GM23248 (cell line): ENCODE results near the gene SAMD1. TPM values are rescaled to one million over a fixed set of nuclear protein-coding genes. Genes with fewer than 3 reads are reported as not detected.

ENCODE experiments used
- DNase-seq: peaks from one replicate; pipeline ENCODE4 v3.0.0-alpha.2; 2015
- H2AFZ ChIP-seq: fragments of 200-600 bp; sonication (generic); 2 replicates; pipeline ENCODE4 v1.6.1; 2016; ENCODE audit warnings: antibody characterized with exemption
- H3F3A ChIP-seq: fragments of 200-600 bp; sonication (generic); 2 replicates; pipeline ENCODE4 v1.6.1; 2016; ENCODE audit warnings: mild to moderate bottlenecking, antibody characterized with exemption, mixed run types; ENCODE audit not compliant: insufficient read depth
- H3K27ac ChIP-seq: fragments of 200-600 bp; sonication (generic); 2 replicates; pipeline ENCODE4 v1.5.1; 2016; ENCODE audit warnings: mild to moderate bottlenecking
- H3K27me3 ChIP-seq: fragments of 200-600 bp; sonication (generic); replicated peaks from 2 replicates; pipeline ENCODE4 v1.6.1; 2016; ENCODE audit warnings: mild to moderate bottlenecking; ENCODE audit not compliant: insufficient read depth
- H3K36me3 ChIP-seq: fragments of 200-600 bp; sonication (generic); 2 replicates; pipeline ENCODE4 v1.6.1; 2016; ENCODE audit warnings: low read depth, mild to moderate bottlenecking
- H3K4me1 ChIP-seq: fragments of 200-600 bp; sonication (generic); 2 replicates; pipeline ENCODE4 v1.6.1; 2016; ENCODE audit warnings: mild to moderate bottlenecking; ENCODE audit not compliant: insufficient read depth
- H3K4me2 ChIP-seq: fragments of 200-600 bp; sonication (generic); one replicate; pipeline ENCODE4 v1.6.1; 2016; ENCODE audit warnings: mild to moderate bottlenecking; ENCODE audit not compliant: unreplicated experiment
- H3K4me3 ChIP-seq: fragments of 200-600 bp; sonication (generic); 2 replicates; pipeline ENCODE4 v1.5.1; 2016; ENCODE audit warnings: mild to moderate bottlenecking
- H3K79me2 ChIP-seq: fragments of 200-600 bp; sonication (generic); 2 replicates; pipeline ENCODE4 v1.6.1; 2016; ENCODE audit warnings: mild to moderate bottlenecking; ENCODE audit not compliant: insufficient read depth
- H3K9ac ChIP-seq: fragments of 200-600 bp; sonication (generic); 2 replicates; pipeline ENCODE4 v1.6.1; 2016; ENCODE audit warnings: mild to moderate bottlenecking
- H3K9me2 ChIP-seq: fragments of 200-600 bp; sonication (generic); 2 replicates; pipeline ENCODE4 v1.6.1; 2016; ENCODE audit warnings: mixed run types, mild to moderate bottlenecking, moderate library complexity; ENCODE audit not compliant: insufficient read depth
- H3K9me3 ChIP-seq: fragments of 200-600 bp; sonication (generic); one replicate; pipeline ENCODE4 v1.6.1; 2017; ENCODE audit warnings: low read depth
- H4K20me1 ChIP-seq: fragments of 200-600 bp; sonication (generic); 2 replicates; pipeline ENCODE4 v1.6.0; 2016; ENCODE audit not compliant: insufficient read depth
- EZH2 ChIP-seq: fragments of 200-600 bp; sonication (generic); IDR thresholded peaks from 2 replicates; pipeline ENCODE4 v1.6.1; 2018; ENCODE audit warnings: antibody characterized with exemption, mild to moderate bottlenecking; ENCODE audit not compliant: insufficient read depth, poor library complexity, severe bottlenecking
- EZH2phosphoT487 ChIP-seq: fragments of 200-600 bp; sonication (generic); IDR thresholded peaks from 2 replicates; pipeline ENCODE4 v1.6.1; 2018; ENCODE audit warnings: antibody characterized with exemption, moderate library complexity, mild to moderate bottlenecking, low read depth; ENCODE audit not compliant: insufficient read depth
- WGBS, 2 experiments: methylation state at CpG; one replicate each; pipeline ENCODE4 v1.1.6; 2015 to 2017; ENCODE audit warnings: low lambda C conversion rate in 2 of 2, low coverage in 1 of 2; ENCODE audit errors: missing lambda C conversion rate in 2 of 2; 5-methylcytosine and 5-hydroxymethylcytosine counted together
- in situ Hi-C: fragments of 300-500 bp; cut with MboI; formaldehyde crosslinking; loops from 2 replicates; pipeline ENCODE4 v1.15.0; 2020
- polyA plus RNA-seq: library from polyadenylated mRNA; unstranded; fragments of >200 nt; fragmentation: Nextera tagmentation; extraction: Ambion mirVana; gene quantifications from 2 replicates; pipeline ENCODE4 v1.2.1, GENCODE V29; 2016
- total RNA-seq: library from RNA; depleted of rRNA; stranded (reverse); fragments of >200 nt; shearing (Covaris generic); gene quantifications from 2 replicates; pipeline ENCODE4 v1.2.3, GENCODE V29; 2014

Gene SAMD1
- total and polyA plus RNA-seq, 2 experiments from 2014 or later: 5.7 to 50.8 TPM

DNA sequence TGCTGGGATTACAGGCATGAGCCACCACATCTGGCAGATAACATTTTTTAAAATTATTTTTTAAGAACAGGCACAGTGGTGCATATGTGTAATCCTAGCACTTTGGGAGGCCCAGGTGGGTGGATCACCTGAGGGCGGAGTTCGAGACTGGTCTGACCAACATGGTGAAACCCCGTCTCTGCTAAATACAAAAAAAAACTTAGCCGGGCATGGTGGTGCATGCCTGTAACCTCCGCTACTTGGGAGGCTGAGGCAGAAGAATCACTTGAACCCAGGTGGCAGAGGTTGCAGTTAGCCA, 28.0 kb downstream of the SAMD1 start:
- DNase-seq: no peak
- in situ Hi-C loops: no loop called here
- Histone ChIP-seq H3K27ac (no peak overlapping the region), H3K79me2 (no peaks in the 10 kb centered on the region), H3K4me1 (no peaks in the 10 kb centered on the region), H3K36me3 (no peaks in the 10 kb centered on the region), H3K9ac (no peak overlapping the region), H3F3A (no peaks in the 10 kb centered on the region), H3K9me2 (no peaks in the 10 kb centered on the region), H3K9me3 (no peaks in the 10 kb centered on the region), H2AFZ (no peak overlapping the region), H3K4me3 (no peak overlapping the region), H3K4me2 (no peak overlapping the region), H4K20me1 (no peaks in the 10 kb centered on the region), H3K27me3 (peaks cover 12% of the 10 kb centered on the region; the same call in 1 of the 2 replicates)
- TF ChIP-seq EZH2phosphoT487 (no peak), EZH2 (no peak)
- 79 to 83% methylated on average over 5 of the region's 5 CpGs for WGBS, 2 experiments

- no peaks in the 10 kb centered on the region for H3K9me2 ChIP-seq
- no peaks in the 10 kb centered on the region for H3K9me3 ChIP-seq
- 69% methylated on average over 15 to 19 of the region's 19 CpGs for WGBS, 2 experiments
- no peaks in the 10 kb centered on the region for H3F3A ChIP-seq
- in situ Hi-C loops: no loop called here
- no peaks in the 10 kb centered on the region for H3K4me1 ChIP-seq
- no peak within 1 kb of the TSS for H3K9ac ChIP-seq
- no peak for DNase-seq
- no peaks in the 10 kb centered on the region for H4K20me1 ChIP-seq
- no peak within 1 kb of the TSS for H3K27ac ChIP-seq
- TF ChIP-seq EZH2: no peak
- TF ChIP-seq EZH2phosphoT487: no peak
- no peaks in the 10 kb centered on the region for H3K79me2 ChIP-seq
- H2AFZ ChIP-seq: 0 out of 2 replicates have a peak within 1 kb of the TSS, but pooled peaks have one; percentile 62
- peaks cover 12% of the 10 kb centered on the region; the same call in 1 of the 2 replicates for H3K27me3 ChIP-seq
- no peaks in the 10 kb centered on the region for H3K36me3 ChIP-seq
- H3K4me2 ChIP-seq: no peak within 1 kb of the TSS
- H3K4me3 ChIP-seq: no peak within 1 kb of the TSS
Measured at GRCh38 chr19:14061751-14062557, 28.6 kb downstream of the SAMD1 start, which contains the start of gene PALM3. TSS of gene PALM3 (minus strand) at chr19:14062076. CDS start at chr19:14061980, 96 bp downstream.

GRCh38 chr19:14061081-14061749, 29.3 kb downstream of the SAMD1 start:
- DNase-seq: peak; percentile 46
- no peak for TF ChIP-seq EZH2
- no peak for TF ChIP-seq EZH2phosphoT487
- 44 to 52% methylated on average over 9 of the region's 9 CpGs for WGBS, 2 experiments

GRCh38 chr19:14059652-14060155, 30.8 kb downstream of the SAMD1 start:
- H3K9me2 ChIP-seq: no peaks in the 10 kb centered on the region
- no peak for TF ChIP-seq EZH2
- no peak for TF ChIP-seq EZH2phosphoT487
- no peaks in the 10 kb centered on the region for H3F3A ChIP-seq
- no peaks in the 10 kb centered on the region for H3K79me2 ChIP-seq
- peaks cover 12% of the 10 kb centered on the region; the same call in 1 of the 2 replicates for H3K27me3 ChIP-seq
- no peak overlapping the region for H3K4me2 ChIP-seq
- H3K27ac ChIP-seq: no peak overlapping the region
- 49 to 52% methylated on average over 8 of the region's 8 CpGs for WGBS, 2 experiments
- DNase-seq: no peak
- H3K4me3 ChIP-seq: no peak overlapping the region
- in situ Hi-C loops: no loop called here
- no peak overlapping the region for H3K9ac ChIP-seq
- no peaks in the 10 kb centered on the region for H3K9me3 ChIP-seq
- H3K4me1 ChIP-seq: no peaks in the 10 kb centered on the region
- no peak overlapping the region for H2AFZ ChIP-seq
- H4K20me1 ChIP-seq: no peaks in the 10 kb centered on the region
- no peaks in the 10 kb centered on the region for H3K36me3 ChIP-seq

More at GRCh38 chr19:14061081-14061749, 29.3 kb downstream of the SAMD1 start:
- Histone ChIP-seq H4K20me1 (no peaks in the 10 kb centered on the region), H3K79me2 (no peaks in the 10 kb centered on the region), H3K27ac (no peak overlapping the region), H3K4me2 (no peak overlapping the region), H2AFZ (0 out of 2 replicates have a peak overlapping the region, but pooled peaks have one; percentile 62), H3K27me3 (peaks cover 12% of the 10 kb centered on the region; the same call in 1 of the 2 replicates), H3K4me1 (no peaks in the 10 kb centered on the region), H3K9me3 (no peaks in the 10 kb centered on the region), H3K9ac (no peak overlapping the region), H3K4me3 (no peak overlapping the region), H3K9me2 (no peaks in the 10 kb centered on the region), H3K36me3 (no peaks in the 10 kb centered on the region), H3F3A (no peaks in the 10 kb centered on the region)
- in situ Hi-C loops: no loop called here
